Measurements from ENCODE around the gene UBIAD1.

The UBIAD1 gene

DNA sequence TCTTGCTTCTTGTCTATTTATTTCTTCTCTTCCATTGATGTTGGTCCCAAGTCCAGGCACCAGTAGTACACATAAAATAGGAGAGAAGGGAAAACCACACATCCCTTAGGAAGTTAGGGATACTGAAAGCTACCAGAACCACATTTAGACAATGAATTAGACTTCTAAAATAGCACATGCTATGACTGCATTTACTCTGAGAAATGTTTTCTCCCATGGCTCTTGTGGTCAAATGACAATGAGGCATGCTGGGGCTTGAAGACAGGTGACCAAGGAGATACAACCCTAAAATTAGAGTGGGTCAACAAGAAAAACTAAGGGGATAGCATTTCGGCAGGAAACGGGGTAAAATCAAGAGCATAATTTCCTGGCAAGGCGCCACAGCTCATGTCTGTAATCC lies 27.8 kb upstream of the UBIAD1 start:
- CTCF ChIA-PET = interaction anchor here (1.5 kb wide), 1 partner anchor 208 kb away, joined by 4 read pairs; no protein-coding TSS in a partner anchor
- POLR2A ChIA-PET = interaction anchor here (3.2 kb wide), 1 partner anchor 17 kb away, joined by 21 read pairs; the partner anchor contains the start of gene MTOR
- DNase-seq (ENCODE audit: extremely low spot score) = no peak
- no peak for TF ChIP-seq ARNT (IDR thresholded peaks at IDR 0.05)
- no peak for TF ChIP-seq FOXM1 (IDR thresholded peaks at IDR 0.05; ENCODE audit: borderline replicate concordance)
- TF ChIP-seq SUZ12 (IDR thresholded peaks at IDR 0.05) = no peak
- no peak for TF ChIP-seq HDGF (IDR thresholded peaks at IDR 0.05; ENCODE audit: borderline replicate concordance)
- no peak for TF ChIP-seq ELF4 (IDR thresholded peaks at IDR 0.05)
- no peak for TF ChIP-seq L3MBTL2 (conservative IDR thresholded peaks at IDR 0.05)
- no peak for TF ChIP-seq FOXA1 (IDR thresholded peaks at IDR 0.05)
- no peak for TF ChIP-seq CTBP1 (IDR thresholded peaks at IDR 0.05; ENCODE audit: borderline replicate concordance)
- no peak for TF ChIP-seq TARDBP (IDR thresholded peaks at IDR 0.05)
- TF ChIP-seq LEF1 (IDR thresholded peaks at IDR 0.05; ENCODE audit: borderline replicate concordance) = no peak
- TF ChIP-seq NFRKB (IDR thresholded peaks at IDR 0.05) = no peak
- no peak for TF ChIP-seq FOXK2 (IDR thresholded peaks at IDR 0.05)
- TF ChIP-seq ZNF384 (IDR thresholded peaks at IDR 0.05) = no peak
- TF ChIP-seq, protein P1, sequence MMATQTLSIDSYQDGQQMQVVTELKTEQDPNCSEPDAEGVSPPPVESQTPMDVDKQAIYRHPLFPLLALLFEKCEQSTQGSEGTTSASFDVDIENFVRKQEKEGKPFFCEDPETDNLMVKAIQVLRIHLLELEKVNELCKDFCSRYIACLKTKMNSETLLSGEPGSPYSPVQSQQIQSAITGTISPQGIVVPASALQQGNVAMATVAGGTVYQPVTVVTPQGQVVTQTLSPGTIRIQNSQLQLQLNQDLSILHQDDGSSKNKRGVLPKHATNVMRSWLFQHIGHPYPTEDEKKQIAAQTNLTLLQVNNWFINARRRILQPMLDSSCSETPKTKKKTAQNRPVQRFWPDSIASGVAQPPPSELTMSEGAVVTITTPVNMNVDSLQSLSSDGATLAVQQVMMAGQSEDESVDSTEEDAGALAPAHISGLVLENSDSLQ (IDR thresholded peaks at IDR 0.05) = no peak
- TF ChIP-seq SP1 (IDR thresholded peaks at IDR 0.05) = no peak

DNA sequence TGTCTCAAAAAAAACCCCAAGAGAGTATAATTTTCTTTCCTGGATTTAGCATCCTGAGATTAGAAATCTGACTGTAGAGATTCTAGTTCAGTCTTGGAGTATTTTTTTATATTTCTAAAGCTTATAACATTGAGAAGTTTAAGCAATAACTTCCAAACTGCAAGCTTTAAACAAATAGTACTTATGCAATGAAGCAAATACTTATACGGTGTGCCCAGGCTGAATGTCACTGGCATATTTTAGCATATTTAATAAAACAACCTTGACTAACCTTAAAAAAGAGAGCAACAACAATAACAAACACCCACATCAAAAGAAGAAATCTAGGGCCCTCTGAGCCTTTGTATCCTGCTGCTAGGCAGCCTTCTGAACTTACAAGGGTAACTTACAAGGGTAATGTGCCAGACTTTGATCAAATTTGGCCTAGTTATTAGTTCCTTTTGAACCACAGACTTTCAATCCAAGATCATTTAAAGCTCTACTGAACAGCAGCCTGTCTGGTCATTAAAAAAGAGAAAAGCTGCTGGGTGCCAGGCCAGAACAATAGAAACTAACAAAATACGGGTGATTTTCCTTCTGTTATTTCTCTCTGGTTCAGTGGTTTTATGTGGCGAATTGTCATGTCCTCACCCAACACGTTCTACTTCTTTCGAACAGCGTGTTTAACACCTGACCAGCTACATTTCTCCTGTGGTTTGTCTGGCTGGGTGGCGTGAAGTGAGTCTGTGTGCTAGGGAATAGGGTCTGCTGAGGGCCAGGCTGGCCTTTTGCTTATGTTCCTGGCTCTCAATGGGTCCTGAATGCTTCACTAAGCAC lies 26.9 kb upstream of the UBIAD1 start:
- no peak for TF ChIP-seq FOXK2 (IDR thresholded peaks at IDR 0.05)
- no peak for TF ChIP-seq SP1 (IDR thresholded peaks at IDR 0.05)
- TF ChIP-seq CTBP1 (IDR thresholded peaks at IDR 0.05; ENCODE audit: borderline replicate concordance) = no peak
- TF ChIP-seq ARNT (IDR thresholded peaks at IDR 0.05) = no peak
- no peak for TF ChIP-seq TARDBP (IDR thresholded peaks at IDR 0.05)
- TF ChIP-seq FOXM1 (IDR thresholded peaks at IDR 0.05; ENCODE audit: borderline replicate concordance) = no peak
- TF ChIP-seq LEF1 (IDR thresholded peaks at IDR 0.05; ENCODE audit: borderline replicate concordance) = no peak
- no peak for TF ChIP-seq NFRKB (IDR thresholded peaks at IDR 0.05)
- no peak for TF ChIP-seq SUZ12 (IDR thresholded peaks at IDR 0.05)
- TF ChIP-seq ZNF384 (IDR thresholded peaks at IDR 0.05) = no peak
- no peak for TF ChIP-seq ELF4 (IDR thresholded peaks at IDR 0.05)
- no peak for TF ChIP-seq L3MBTL2 (conservative IDR thresholded peaks at IDR 0.05)
- no peak for TF ChIP-seq BHLHE40 (IDR thresholded peaks at IDR 0.05; ENCODE audit: borderline replicate concordance)
- no peak for TF ChIP-seq FOXA1 (IDR thresholded peaks at IDR 0.05)
- no peak for TF ChIP-seq HDGF (IDR thresholded peaks at IDR 0.05; ENCODE audit: borderline replicate concordance)
- TF ChIP-seq, protein P1 (IDR thresholded peaks at IDR 0.05) = no peak
- ChIA-PET POLR2A (interaction anchor here (3.2 kb wide), 1 partner anchor 16 kb away, joined by 21 read pairs; the partner anchor contains the start of gene MTOR), CTCF (interaction anchor here (1.5 kb wide), 1 partner anchor 209 kb away, joined by 4 read pairs; no protein-coding TSS in a partner anchor)
- DNase-seq (ENCODE audit: extremely low spot score) = no peak

- DNase-seq (ENCODE audit: extremely low spot score) = no peak
- TF ChIP-seq ARNT (IDR thresholded peaks at IDR 0.05) = no peak
- no peak for TF ChIP-seq SP1 (IDR thresholded peaks at IDR 0.05)
- POLR2A ChIA-PET = interaction anchor here (3.2 kb wide), 1 partner anchor 14 kb away, joined by 21 read pairs; the partner anchor contains the start of gene MTOR
- CTCF ChIA-PET = no interaction called here
These were observed 24.8 kb upstream of the UBIAD1 start for GRCh38 chr1:11248169-11248568.

- TF ChIP-seq FOXM1 (IDR thresholded peaks at IDR 0.05; ENCODE audit: borderline replicate concordance) (no peak), SP1 (IDR thresholded peaks at IDR 0.05) (no peak), FOXA1 (IDR thresholded peaks at IDR 0.05) (no peak), BHLHE40 (IDR thresholded peaks at IDR 0.05; ENCODE audit: borderline replicate concordance) (no peak), FOXK2 (IDR thresholded peaks at IDR 0.05) (no peak), NFRKB (IDR thresholded peaks at IDR 0.05) (no peak), ELF4 (IDR thresholded peaks at IDR 0.05) (no peak), TARDBP (IDR thresholded peaks at IDR 0.05) (no peak), HDGF (IDR thresholded peaks at IDR 0.05; ENCODE audit: borderline replicate concordance) (no peak), CTBP1 (IDR thresholded peaks at IDR 0.05; ENCODE audit: borderline replicate concordance) (no peak), SUZ12 (IDR thresholded peaks at IDR 0.05) (no peak), ARNT (IDR thresholded peaks at IDR 0.05) (no peak), LEF1 (IDR thresholded peaks at IDR 0.05; ENCODE audit: borderline replicate concordance) (no peak), ZNF384 (IDR thresholded peaks at IDR 0.05) (no peak), L3MBTL2 (conservative IDR thresholded peaks at IDR 0.05) (no peak)
- TF ChIP-seq, protein P1 (IDR thresholded peaks at IDR 0.05) = no peak
- DNase-seq (ENCODE audit: extremely low spot score) = no peak
- POLR2A ChIA-PET = interaction anchor here (4.9 kb wide), 1 partner anchor 10 kb away, joined by 36 read pairs; the partner anchor contains the start of gene MTOR
- CTCF ChIA-PET = interaction anchor here (1.0 kb wide), 1 partner anchor 10 kb away, joined by 4 read pairs; no protein-coding TSS in a partner anchor
These were observed 20.5 kb upstream of the UBIAD1 start for GRCh38 chr1:11252538-11252937.

GRCh38 chr1:11253226-11253625 lies 19.8 kb upstream of the UBIAD1 start:
- POLR2A ChIA-PET = interaction anchor here (4.9 kb wide), 1 partner anchor 9 kb away, joined by 36 read pairs; the partner anchor contains the start of gene MTOR
- TF ChIP-seq FOXM1 (IDR thresholded peaks at IDR 0.05; ENCODE audit: borderline replicate concordance) (no peak), SUZ12 (IDR thresholded peaks at IDR 0.05) (no peak), FOXA1 (IDR thresholded peaks at IDR 0.05) (no peak), ELF4 (IDR thresholded peaks at IDR 0.05) (no peak), TARDBP (IDR thresholded peaks at IDR 0.05) (no peak), LEF1 (IDR thresholded peaks at IDR 0.05; ENCODE audit: borderline replicate concordance) (no peak), SP1 (IDR thresholded peaks at IDR 0.05) (no peak), ZNF384 (IDR thresholded peaks at IDR 0.05) (no peak), ARNT (IDR thresholded peaks at IDR 0.05) (no peak), BHLHE40 (IDR thresholded peaks at IDR 0.05; ENCODE audit: borderline replicate concordance) (no peak), FOXK2 (IDR thresholded peaks at IDR 0.05) (no peak), NFRKB (IDR thresholded peaks at IDR 0.05) (no peak), L3MBTL2 (conservative IDR thresholded peaks at IDR 0.05) (no peak), CTBP1 (IDR thresholded peaks at IDR 0.05; ENCODE audit: borderline replicate concordance) (no peak), HDGF (IDR thresholded peaks at IDR 0.05; ENCODE audit: borderline replicate concordance) (no peak)
- TF ChIP-seq, protein P1 (IDR thresholded peaks at IDR 0.05) = no peak
- CTCF ChIA-PET = interaction anchor here (0.9 to 1.0 kb wide), 2 partner anchors 11 to 216 kb away, joined by 3 to 4 read pairs; no protein-coding TSS in a partner anchor
- DNase-seq (ENCODE audit: extremely low spot score) = no peak
